KOPT-K1 (cell line): Measurements from ENCODE around the gene TLR9.

ENCODE experiments used
- H3K27ac ChIP-seq: fragments of 200-600 bp; sonication (generic); 2 replicates; pipeline ENCODE4 v1.5.1; 2016; ENCODE audit warnings: antibody characterized with exemption, mild to moderate bottlenecking, low read depth, low read length; ENCODE audit not compliant: poor library complexity, severe bottlenecking
- H3K36me3 ChIP-seq: fragments of 200-600 bp; sonication (generic); 2 replicates; pipeline ENCODE4 v1.5.1; 2017; ENCODE audit warnings: antibody characterized with exemption, mild to moderate bottlenecking, low read length, moderate library complexity; ENCODE audit not compliant: insufficient read depth
- H3K9me3 ChIP-seq: fragments of 200-600 bp; sonication (generic); 2 replicates; pipeline ENCODE4 v1.5.1; 2017; ENCODE audit warnings: antibody characterized with exemption, low read length, mild to moderate bottlenecking; ENCODE audit not compliant: insufficient read depth, poor library complexity, severe bottlenecking

Gene TLR9

DNA sequence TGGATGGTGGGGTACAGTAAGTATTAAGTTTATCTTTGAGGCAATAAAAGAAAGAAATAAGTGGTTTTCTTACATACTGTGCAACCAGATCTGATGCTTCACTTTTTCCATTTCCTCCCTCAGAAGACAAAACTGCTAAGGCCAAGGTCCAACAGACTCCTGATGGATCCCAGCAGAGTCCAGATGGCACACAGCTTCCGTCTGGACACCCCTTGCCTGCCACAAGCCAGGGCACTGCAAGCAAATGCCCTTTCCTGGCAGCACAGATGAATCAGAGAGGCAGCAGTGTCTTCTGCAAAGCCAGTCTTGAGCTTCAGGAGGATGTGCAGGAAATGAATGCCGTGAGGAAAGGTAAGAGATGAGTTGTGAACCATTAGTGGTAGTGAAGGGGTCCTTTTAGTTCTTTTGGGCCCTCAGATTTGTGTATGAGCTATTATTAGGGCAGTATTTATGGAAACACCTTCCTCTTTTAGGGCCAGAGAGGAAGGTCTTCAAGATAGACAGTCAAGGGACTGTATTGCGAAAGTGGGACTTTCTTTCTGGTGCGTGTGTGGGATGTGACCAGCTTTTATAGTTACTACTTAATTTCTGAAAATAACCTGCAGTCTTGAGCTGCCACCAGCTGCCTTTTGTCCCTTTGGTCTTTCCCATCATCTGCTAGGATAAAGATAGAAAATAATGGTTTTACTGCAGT lies 22.9 kb downstream of the TLR9 start:
- Histone ChIP-seq H3K27ac (no peak overlapping the region), H3K36me3 (peaks cover 81% of the 10 kb centered on the region), H3K9me3 (no peaks in the 10 kb centered on the region)

DNA sequence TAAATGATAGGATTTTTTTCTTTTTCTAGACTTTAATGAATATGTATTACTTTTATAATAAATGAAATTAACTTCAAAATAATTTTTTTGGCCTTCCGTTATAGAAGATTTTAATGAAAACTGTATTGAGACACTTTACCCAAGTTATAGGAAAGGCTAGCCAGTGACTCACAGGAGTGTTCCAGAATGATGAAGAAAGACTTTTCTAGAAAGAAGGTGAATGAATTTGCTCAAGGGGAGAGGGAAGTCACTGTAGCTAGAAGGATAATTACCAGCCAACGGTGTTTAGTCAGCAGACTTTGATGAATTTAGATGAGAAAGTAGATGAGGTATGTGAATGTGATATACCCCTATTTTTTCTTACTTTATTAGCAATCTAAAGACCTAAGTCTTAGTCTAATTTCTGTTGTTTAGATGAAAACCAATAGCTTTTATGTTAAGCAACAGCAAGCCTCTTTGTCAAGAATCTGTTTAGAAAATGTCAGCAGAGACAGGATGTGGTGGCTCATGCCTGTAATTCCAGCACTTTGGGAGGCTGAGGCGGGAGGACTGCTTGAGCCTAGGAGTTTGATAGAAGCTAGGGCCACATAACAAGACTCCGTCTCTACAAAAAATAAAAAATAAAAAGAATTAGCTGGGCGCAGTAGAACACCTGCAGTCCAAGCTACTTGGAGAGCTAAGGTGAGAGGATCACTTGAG lies 24.3 kb downstream of the TLR9 start:
- Histone ChIP-seq H3K9me3 (no peaks in the 10 kb centered on the region), H3K27ac (no peak overlapping the region), H3K36me3 (peaks cover 69% of the 10 kb centered on the region)

DNA sequence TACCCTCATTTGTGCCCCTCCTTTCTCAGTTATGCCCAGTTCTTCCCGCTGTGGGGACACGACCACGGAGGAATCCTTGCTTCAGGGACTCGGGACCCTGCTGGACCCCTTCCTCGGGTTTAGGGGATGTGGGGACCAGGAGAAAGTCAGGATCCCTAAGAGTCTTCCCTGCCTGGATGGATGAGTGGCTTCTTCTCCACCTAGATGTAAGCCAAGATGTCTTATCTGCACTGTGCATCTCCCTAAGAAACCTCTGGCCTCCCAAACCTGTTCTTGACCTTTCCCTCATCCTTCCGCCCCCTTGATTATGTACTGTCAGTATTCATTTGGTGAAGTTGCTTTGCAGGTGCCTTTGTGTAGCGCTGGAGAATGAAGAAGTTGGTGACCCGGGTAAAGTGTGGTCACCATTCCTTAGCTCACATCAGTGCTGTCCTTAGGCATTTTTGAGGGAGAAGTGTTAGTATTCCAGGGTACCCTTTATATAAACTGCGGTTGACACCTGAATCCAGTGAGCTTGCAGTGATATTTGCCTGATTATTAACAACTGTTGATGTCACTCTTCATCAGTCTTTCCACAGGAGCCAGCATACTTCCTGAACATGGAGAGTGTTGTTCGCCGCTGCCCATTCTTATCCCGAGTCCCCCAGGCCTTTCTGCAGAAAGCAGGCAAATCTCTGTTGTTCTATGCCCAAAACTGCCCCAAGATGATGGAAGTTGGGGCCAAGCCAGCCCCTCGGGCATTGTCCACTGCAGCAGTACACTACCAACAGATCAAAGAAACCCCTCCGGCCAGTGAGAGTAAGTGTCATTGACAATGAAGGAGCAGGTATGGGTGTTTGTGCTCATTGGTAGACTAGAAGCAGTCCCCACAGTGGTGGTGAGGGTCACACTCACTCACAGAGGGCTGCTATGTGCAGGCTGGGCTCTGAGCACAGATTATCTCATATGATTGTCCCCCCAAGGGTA lies 26.5 kb downstream of the TLR9 start:
- Histone ChIP-seq H3K36me3 (peaks cover 47% of the 10 kb centered on the region), H3K9me3 (no peaks in the 10 kb centered on the region), H3K27ac (peak overlapping the region; percentile 79)

DNA sequence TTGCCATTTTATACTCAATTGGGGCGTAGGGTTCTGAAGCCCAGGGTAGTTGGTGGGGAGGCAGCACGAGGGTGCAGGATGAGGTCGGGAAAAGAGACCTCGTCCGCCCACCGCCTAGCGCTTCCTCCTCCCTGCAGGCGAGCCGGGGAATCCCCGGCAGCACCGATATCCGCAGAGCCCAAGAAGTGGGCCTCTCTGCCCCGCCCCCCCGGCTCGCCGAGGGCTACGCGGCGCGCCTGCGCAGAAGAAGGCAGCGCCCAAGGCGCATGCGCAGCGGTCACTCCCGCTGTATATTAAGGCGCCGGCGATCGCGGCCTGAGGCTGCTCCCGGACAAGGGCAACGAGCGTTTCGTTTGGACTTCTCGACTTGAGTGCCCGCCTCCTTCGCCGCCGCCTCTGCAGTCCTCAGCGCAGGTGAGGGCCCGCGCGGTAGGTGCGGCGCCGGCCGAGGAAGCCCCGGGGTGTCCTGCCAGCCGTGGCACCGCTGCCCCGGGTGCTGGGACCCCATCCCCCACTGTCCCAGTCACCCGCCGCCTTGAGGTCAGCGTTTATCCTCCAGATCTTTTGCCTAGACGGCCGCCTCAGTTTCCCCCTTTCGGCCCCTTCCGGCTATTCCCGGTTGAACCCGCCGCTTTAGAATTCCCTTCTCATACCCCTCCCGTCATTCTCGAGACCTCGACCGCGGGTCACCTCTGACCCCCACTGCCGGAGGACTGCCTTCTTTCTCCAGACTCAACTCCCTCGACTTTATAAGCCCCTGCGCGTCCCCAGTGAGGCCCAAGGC lies 27.4 kb downstream of the TLR9 start, which contains the start of gene ALAS1:
TSS of gene ALAS1 (plus strand) at position 319 of the 784 bp plus-strand sequence. CDS start 1,082 bp downstream, outside the sequence.
- H3K36me3 ChIP-seq = peaks cover 38% of the 10 kb centered on the region
- no peaks in the 10 kb centered on the region for H3K9me3 ChIP-seq
- peak within 1 kb of the TSS; percentile 79 for H3K27ac ChIP-seq

DNA sequence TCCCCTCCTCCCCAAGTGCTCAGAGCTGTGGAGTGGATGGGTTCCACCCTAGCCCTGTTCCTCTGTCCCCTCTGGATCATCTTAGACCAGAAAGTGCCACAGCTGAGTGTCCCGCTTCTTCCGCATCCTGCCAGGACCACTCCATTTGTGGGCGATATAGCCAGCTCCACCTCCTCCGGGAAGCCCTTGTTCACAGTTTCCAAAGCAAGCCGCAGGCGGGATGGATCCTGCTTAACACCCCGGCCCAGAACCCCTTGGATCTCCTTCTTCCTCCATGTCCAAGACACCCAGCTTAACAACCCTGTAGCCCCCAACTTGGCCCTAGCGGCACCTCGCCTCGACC lies 28.0 kb downstream of the TLR9 start:
- Histone ChIP-seq H3K36me3 (peaks cover 32% of the 10 kb centered on the region), H3K27ac (peak overlapping the region; percentile 79), H3K9me3 (no peaks in the 10 kb centered on the region)

DNA sequence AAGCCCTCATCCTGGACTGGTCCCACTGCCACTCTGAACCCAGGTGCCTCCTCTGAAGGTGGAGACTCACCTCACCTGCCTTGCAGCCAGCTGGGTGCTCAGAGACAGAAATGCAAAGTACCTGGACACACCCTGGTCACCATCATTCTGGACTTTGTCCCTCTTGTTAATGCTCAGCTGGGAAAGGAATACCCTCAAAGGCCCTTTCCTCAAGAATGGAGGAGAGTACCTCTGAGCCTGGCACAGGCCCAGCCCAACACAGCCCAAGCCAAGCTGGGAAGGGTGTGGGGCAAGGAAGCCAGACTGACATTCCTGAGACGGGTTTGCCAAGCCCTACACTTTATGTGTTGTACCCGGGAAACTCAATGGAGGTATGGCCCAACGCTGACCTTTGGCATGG lies 28.5 kb downstream of the TLR9 start:
- Histone ChIP-seq H3K9me3 (no peaks in the 10 kb centered on the region), H3K36me3 (peaks cover 27% of the 10 kb centered on the region), H3K27ac (peak overlapping the region; percentile 79)

DNA sequence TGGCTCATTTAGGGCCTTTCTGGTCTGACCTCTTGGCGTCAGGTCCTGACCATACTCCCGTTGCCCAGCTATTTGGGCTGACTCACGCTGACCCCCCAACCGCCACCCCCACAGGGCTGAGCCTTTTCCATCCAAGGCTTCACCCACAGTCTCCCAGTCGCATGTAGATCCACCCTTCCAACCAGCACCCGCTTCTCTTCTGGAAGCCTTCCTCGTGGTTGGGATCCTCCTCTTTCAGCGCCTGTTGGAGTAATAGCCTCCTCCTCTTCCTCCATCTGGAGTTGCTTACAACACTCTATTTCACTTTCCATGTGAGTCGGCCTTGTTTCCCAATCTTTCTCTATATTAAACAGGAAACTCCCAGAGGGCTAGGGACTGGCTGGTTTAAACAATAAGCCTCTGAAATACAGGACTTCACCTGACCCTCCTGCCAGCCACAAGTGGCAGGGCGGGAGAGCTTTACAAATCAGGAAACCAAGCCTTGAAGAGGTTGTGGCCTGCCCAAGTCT lies 29.6 kb downstream of the TLR9 start:
- no peak overlapping the region for H3K27ac ChIP-seq
- peaks cover 16% of the 10 kb centered on the region for H3K36me3 ChIP-seq
- H3K9me3 ChIP-seq = no peaks in the 10 kb centered on the region

DNA sequence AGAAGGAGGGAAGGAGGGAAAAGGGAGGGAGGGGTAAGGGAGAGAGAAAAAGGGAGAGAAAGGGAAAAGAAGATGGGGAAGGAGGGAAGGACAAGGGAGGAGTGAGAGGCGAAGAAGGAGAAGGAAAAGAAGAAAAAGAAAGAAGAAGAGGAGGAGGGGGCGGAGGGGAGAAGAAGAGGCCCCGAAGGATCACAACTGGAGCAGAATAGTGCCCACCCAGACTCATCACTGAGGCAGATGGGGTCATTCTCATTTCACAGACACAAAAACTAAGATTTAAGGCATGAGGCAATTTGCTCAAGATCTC lies 30.2 kb downstream of the TLR9 start:
- Histone ChIP-seq H3K36me3 (peaks cover 11% of the 10 kb centered on the region), H3K9me3 (no peaks in the 10 kb centered on the region), H3K27ac (no peak overlapping the region)

DNA sequence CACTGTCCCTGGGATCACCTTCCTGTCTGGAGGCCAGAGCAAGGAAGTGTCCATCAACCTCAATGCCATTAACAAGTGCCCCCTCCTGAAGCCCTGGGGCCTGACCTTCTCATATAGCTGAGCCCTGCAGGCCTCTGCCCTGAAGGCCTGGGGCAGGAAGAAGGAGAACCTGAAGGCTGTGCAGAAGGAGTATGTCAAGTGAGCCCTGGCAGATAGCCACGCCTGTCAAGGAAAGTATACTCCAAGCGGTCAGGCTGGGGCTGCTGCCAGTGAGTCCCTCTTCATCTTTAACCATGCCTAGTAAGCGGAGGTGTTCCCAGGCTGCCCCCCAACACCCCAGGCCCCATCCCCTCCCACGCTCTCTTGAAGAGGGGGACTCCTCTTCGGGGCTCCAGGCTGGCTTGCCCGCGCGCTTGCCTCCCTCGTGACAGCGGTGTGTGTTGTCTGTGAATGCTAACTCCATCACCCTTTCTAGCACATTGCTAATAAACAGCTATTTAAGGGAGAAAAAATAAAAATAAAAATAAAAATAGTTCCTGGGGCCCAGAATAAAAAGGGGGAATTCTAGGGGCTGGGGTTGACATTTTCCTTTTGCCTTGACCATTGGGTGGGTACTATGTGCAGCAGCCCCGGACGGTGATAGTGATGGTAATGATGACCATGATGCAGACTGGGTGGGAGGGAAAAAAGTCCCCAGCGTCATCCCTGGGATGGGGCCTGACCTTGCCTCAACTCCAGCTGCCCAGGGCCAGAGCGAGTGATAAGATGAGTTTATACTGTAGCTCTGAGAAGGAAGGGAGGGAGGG lies 30.8 kb downstream of the TLR9 start:
- Histone ChIP-seq H3K27ac (no peak overlapping the region), H3K9me3 (no peaks in the 10 kb centered on the region), H3K36me3 (peaks cover 8% of the 10 kb centered on the region)

DNA sequence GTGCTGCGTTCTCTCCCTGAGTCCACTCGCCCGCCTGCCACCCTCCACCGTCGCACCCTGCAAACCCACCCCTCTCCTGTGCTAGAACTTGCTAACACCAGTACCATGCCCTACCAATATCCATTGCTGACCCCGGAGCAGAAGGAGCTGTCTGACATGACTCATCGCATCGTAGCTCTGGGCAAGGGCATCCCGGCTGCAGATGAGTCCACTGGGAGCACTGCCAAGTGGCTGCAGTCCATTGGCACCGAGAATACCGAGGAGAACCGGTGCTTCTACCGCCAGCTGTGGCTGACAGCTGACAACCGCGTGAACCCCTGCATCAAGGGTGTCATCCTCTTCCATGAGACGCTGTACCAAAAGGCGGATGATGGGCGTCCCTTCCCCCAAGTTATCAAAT lies 32.4 kb downstream of the TLR9 start:
- Histone ChIP-seq H3K27ac (no peak overlapping the region), H3K36me3 (no peaks in the 10 kb centered on the region), H3K9me3 (no peaks in the 10 kb centered on the region)

DNA sequence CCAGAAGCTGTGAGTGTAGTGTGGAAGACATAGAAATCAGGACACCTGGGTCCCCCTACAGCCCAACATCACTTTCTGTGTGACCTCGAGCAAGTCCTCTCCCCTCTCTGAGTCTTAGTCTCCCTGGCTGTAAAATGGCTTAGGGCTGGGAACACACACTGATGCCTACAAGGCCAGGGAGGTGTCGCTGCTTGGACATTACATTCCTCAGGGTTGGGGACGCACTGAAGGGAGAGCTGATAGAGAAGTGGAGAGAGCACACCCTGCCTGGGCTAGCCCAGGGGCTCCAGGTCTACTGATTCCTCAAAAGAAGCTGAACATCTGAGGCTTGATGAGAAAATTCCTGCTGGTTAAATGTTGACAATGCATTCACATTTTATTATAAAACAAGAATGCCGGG lies 33.8 kb downstream of the TLR9 start:
- Histone ChIP-seq H3K36me3 (no peaks in the 10 kb centered on the region), H3K9me3 (no peaks in the 10 kb centered on the region), H3K27ac (no peak overlapping the region)

DNA sequence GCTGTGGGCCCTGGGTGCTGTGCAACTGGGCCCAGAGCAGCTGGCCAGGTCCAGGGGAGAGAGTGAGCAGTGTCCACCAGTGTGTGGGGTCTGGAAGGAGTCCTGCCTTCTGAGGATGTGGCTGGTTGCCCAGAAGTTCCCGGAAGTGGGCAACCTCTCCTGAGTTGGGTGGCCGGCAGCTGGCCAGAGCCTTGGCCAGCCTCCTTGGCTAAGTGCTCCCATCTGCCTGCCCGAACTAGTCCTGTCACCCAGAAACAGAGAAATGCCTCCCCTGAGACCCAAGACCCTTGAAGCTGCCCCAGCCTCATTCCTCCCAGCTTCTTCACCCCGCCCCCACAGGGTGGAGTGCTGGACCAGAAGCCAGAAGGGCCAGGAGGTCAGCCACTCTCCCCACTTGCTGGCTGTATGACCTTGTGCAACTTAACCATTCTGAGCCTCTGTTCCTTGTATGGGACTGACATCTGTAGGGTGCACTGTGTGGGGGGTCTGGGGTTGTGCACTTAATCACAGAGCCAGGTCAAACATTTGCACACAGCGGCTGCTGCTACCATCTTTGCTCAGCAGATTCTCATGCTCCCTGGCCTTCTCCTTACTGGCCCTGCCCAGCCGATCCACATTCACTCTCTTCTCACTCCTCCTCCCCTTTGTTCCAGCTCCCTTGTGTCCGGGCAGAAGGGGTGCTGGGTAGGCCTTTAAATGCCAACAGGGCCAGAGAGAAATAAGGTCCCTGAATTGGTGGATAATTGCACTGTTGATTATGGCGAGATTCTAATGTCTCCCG lies 35.0 kb downstream of the TLR9 start:
- Histone ChIP-seq H3K27ac (no peak overlapping the region), H3K36me3 (no peaks in the 10 kb centered on the region), H3K9me3 (no peaks in the 10 kb centered on the region)

DNA sequence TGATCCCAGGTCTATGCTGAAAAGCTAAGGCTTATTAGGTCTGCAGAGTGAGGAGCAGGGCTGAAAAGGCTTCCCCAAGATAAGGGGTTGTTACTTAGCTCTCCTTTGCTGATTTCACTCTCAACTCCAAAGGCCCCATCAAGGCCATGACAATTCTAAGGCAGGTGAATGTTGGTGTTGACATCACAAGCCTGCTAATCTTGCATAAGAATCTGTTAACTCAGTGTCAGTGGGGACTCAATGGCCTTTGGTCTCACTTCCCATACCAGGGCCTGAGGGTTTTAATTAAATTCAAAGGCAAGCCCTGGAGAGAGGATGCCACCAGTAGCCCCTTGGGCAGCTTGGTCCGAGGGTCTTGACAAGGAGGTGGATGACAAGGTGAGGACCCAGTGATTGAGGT lies 36.9 kb downstream of the TLR9 start:
- Histone ChIP-seq H3K36me3 (no peaks in the 10 kb centered on the region), H3K27ac (no peak overlapping the region), H3K9me3 (no peaks in the 10 kb centered on the region)
